IMR-90 (cell line): ENCODE data around the gene BRCA1. TPM values are rescaled to one million over a fixed set of nuclear protein-coding genes. Genes with fewer than 3 reads are reported as not detected.

ENCODE experiments used
- ATAC-seq: fragments of 200-7000 bp; cut with Tn5 transposase; 2 replicates; pipeline ENCODE4 v1.9.1; 2020; ENCODE audit warnings: low read depth, mild to moderate bottlenecking, moderate library complexity
- BruUV-seq: library from RNA; stranded (reverse); fragments of 400-500 nt; replicated peaks from 2 replicates; lab custom pipeline; 2021; lab: Mats Ljungman, UMichigan
- CTCF ChIA-PET: fragments of 300-600 bp; formaldehyde crosslinking; extraction: SDS; loops from one replicate; lab custom pipeline; 2021; ENCODE audit warnings: antibody characterized with exemption; lab: Yijun Ruan, JAX
- POLR2A ChIA-PET: fragments of 300-600 bp; sonication (Branson Sonifier 250); formaldehyde crosslinking; loops from one replicate; lab custom pipeline; 2022; ENCODE audit warnings: antibody characterized with exemption; ENCODE audit not compliant: unreplicated experiment; lab: Charles Lee
- DNase-seq: peaks from one replicate; pipeline ENCODE4 v3.0.0; 2013
- H2AFZ ChIP-seq: replicated peaks from 2 replicates; pipeline ENCODE3; 2013; ENCODE audit warnings: low read length, mild to moderate bottlenecking; ENCODE audit not compliant: poor library complexity
- H2AK5ac ChIP-seq: 2 replicates; pipeline ENCODE4 v1.6.1; 2013; ENCODE audit warnings: low read depth, low read length, inconsistent platforms
- H2AK9ac ChIP-seq: replicated peaks from 2 replicates; pipeline ENCODE3; 2013; ENCODE audit warnings: mild to moderate bottlenecking, low read depth, low read length, moderate library complexity; ENCODE audit not compliant: poor library complexity
- H2BK120ac ChIP-seq: 2 replicates; pipeline ENCODE4 v1.6.1; 2013; ENCODE audit warnings: low read depth, low read length, inconsistent platforms
- H2BK15ac ChIP-seq: 3 replicates; pipeline ENCODE4 v1.6.1; 2013; ENCODE audit warnings: low read depth, low read length, inconsistent platforms
- H2BK20ac ChIP-seq: 2 replicates; pipeline ENCODE4 v1.6.1; 2013; ENCODE audit warnings: low read depth, mild to moderate bottlenecking, inconsistent platforms, low read length, moderate library complexity
- H2BK5ac ChIP-seq: 2 replicates; pipeline ENCODE4 v1.6.1; 2013; ENCODE audit warnings: mild to moderate bottlenecking, low read depth, low read length, inconsistent platforms; ENCODE audit not compliant: poor library complexity, severe bottlenecking
- H3K14ac ChIP-seq: replicated peaks from 2 replicates; pipeline ENCODE4 v1.6.1; 2013; ENCODE audit warnings: low read depth, low read length, inconsistent platforms
- H3K18ac ChIP-seq: 2 replicates; pipeline ENCODE4 v1.6.1; 2013; ENCODE audit warnings: low read depth, low read length, control low read depth
- H3K23ac ChIP-seq: 2 replicates; pipeline ENCODE4 v1.6.1; 2013; ENCODE audit warnings: low read depth, low read length, inconsistent platforms
- H3K27ac ChIP-seq: 2 replicates; pipeline ENCODE4 v1.5.1; 2013; ENCODE audit warnings: mild to moderate bottlenecking, control low read depth, low read length; ENCODE audit not compliant: insufficient read depth
- H3K27me3 ChIP-seq: 2 replicates; pipeline ENCODE4 v1.6.1; 2013; ENCODE audit warnings: low read length; ENCODE audit not compliant: control insufficient read depth, insufficient read depth
- H3K36me3 ChIP-seq: 2 replicates; pipeline ENCODE4 v1.6.1; 2013; ENCODE audit warnings: low read length, mixed read lengths; ENCODE audit not compliant: control insufficient read depth, insufficient read depth
- H3K4ac ChIP-seq: 2 replicates; pipeline ENCODE4 v1.6.1; 2013; ENCODE audit warnings: low read depth, low read length, inconsistent platforms
- H3K4me1 ChIP-seq: 2 replicates; pipeline ENCODE4 v1.6.1; 2013; ENCODE audit warnings: low read length, mixed read lengths; ENCODE audit not compliant: control insufficient read depth, insufficient read depth
- H3K4me2 ChIP-seq: 2 replicates; pipeline ENCODE4 v1.6.1; 2013; ENCODE audit warnings: low read depth, mild to moderate bottlenecking, control low read depth, low read length, moderate library complexity
- H3K4me3 ChIP-seq: 2 replicates; pipeline ENCODE4 v1.5.1; 2013; ENCODE audit warnings: low read depth, mild to moderate bottlenecking, control low read depth, low read length, moderate library complexity; ENCODE audit not compliant: insufficient read depth
- H3K56ac ChIP-seq: 2 replicates; pipeline ENCODE4 v1.6.1; 2013; ENCODE audit warnings: low read length, inconsistent platforms; ENCODE audit not compliant: insufficient read depth; ENCODE audit errors: extremely low read depth
- H3K79me1 ChIP-seq, 2 experiments: 2 replicates each; pipeline ENCODE4 v1.6.1; 2013; ENCODE audit warnings: low read length in 2 of 2, inconsistent platforms in 1 of 2, low read depth in 1 of 2
- H3K9ac ChIP-seq: 2 replicates; pipeline ENCODE4 v1.6.1; 2013; ENCODE audit warnings: low read depth, low read length, control low read depth
- H3K9me1 ChIP-seq: 2 replicates; pipeline ENCODE4 v1.6.1; 2013; ENCODE audit warnings: low read length, inconsistent platforms; ENCODE audit not compliant: insufficient read depth
- H3K9me3 ChIP-seq: 2 replicates; pipeline ENCODE4 v1.6.1; 2013; ENCODE audit warnings: low read length; ENCODE audit not compliant: control insufficient read depth, insufficient read depth
- H4K20me1 ChIP-seq: 2 replicates; pipeline ENCODE4 v1.6.1; 2013; ENCODE audit warnings: low read length, inconsistent platforms; ENCODE audit not compliant: insufficient read depth
- H4K5ac ChIP-seq: 2 replicates; pipeline ENCODE4 v1.6.1; 2013; ENCODE audit warnings: mild to moderate bottlenecking, low read depth, low read length, control low read depth
- H4K8ac ChIP-seq, 2 experiments: 2 replicates each; pipeline ENCODE4 v1.6.1; 2013; ENCODE audit warnings: low read depth in 2 of 2, low read length in 2 of 2, control low read depth in 1 of 2, inconsistent platforms in 1 of 2
- H4K91ac ChIP-seq: 2 replicates; pipeline ENCODE4 v1.6.1; 2013; ENCODE audit warnings: low read depth, low read length, inconsistent platforms; ENCODE audit not compliant: insufficient read depth
- CEBPB ChIP-seq: IDR thresholded peaks from 2 replicates; pipeline ENCODE4 v1.6.1; 2012; ENCODE audit warnings: low read depth, low read length, improper control_type of control experiment
- CHD1 ChIP-seq: IDR thresholded peaks from 2 replicates; pipeline ENCODE4 v1.6.1; 2012; ENCODE audit warnings: low read depth, low read length, improper control_type of control experiment
- FOS ChIP-seq: fragments of 150-350 bp; IDR thresholded peaks from 2 replicates; pipeline ENCODE4 v1.6.1; 2016; ENCODE audit warnings: low read depth, low read length
- MAZ ChIP-seq: IDR thresholded peaks from 2 replicates; pipeline ENCODE4 v1.6.1; 2012; ENCODE audit warnings: low read depth, mild to moderate bottlenecking, low read length, improper control_type of control experiment, moderate library complexity, borderline replicate concordance
- MXI1 ChIP-seq: IDR thresholded peaks from 2 replicates; pipeline ENCODE4 v1.6.1; 2012; ENCODE audit warnings: low read depth, mild to moderate bottlenecking, low read length, moderate library complexity, borderline replicate concordance
- NFE2L2 ChIP-seq: fragments of 150-350 bp; IDR thresholded peaks from 2 replicates; pipeline ENCODE4 v1.6.1; 2016; ENCODE audit warnings: low read depth, mild to moderate bottlenecking, low read length
- POLR2A ChIP-seq: IDR thresholded peaks from 2 replicates; pipeline ENCODE4 v1.6.1; 2012; ENCODE audit warnings: mild to moderate bottlenecking, low read depth, low read length
- RAD21 ChIP-seq: IDR thresholded peaks from 2 replicates; pipeline ENCODE4 v1.6.1; 2012; ENCODE audit warnings: low read length, improper control_type of control experiment
- RCOR1 ChIP-seq: IDR thresholded peaks from 2 replicates; pipeline ENCODE4 v1.6.1; 2012; ENCODE audit warnings: mild to moderate bottlenecking, low read length, improper control_type of control experiment; ENCODE audit not compliant: insufficient replicate concordance
- SMC3 ChIP-seq: fragments of 150-350 bp; IDR thresholded peaks from 2 replicates; pipeline ENCODE4 v1.6.1; 2016; ENCODE audit warnings: low read depth, mild to moderate bottlenecking, antibody characterized with exemption, low read length, moderate library complexity
- USF2 ChIP-seq: fragments of 150-350 bp; IDR thresholded peaks from 2 replicates; pipeline ENCODE4 v1.6.1; 2017; ENCODE audit warnings: mild to moderate bottlenecking, antibody characterized with exemption, low read length, low read depth
- WGBS, 2 experiments: methylation state at CpG; one replicate each; pipeline versions ENCODE4 v1.1.5 to v1.1.7; 2013; ENCODE audit warnings: missing lambda C conversion rate in 2 of 2; ENCODE audit not compliant: insufficient read length in 1 of 2; ENCODE audit errors: extremely low coverage in 2 of 2; 5-methylcytosine and 5-hydroxymethylcytosine counted together
- dilution Hi-C: fragments of 300-500 bp; cut with HindIII; formaldehyde crosslinking; loops from one replicate; pipeline ENCODE4 v1.14.3; 2018; ENCODE audit warnings: low sequenced_read_pairs; ENCODE audit not compliant: unreplicated experiment
- in situ Hi-C: fragments of 300-500 bp; cut with MboI; formaldehyde crosslinking; loops from 3 replicates; pipeline ENCODE4 v1.14.3; 2019; ENCODE audit warnings: low sequenced_read_pairs, inconsistent platforms, mixed read lengths
- intact Hi-C: fragments of 100-400 bp; cut with micrococcal nuclease; formaldehyde crosslinking; loops from 2 replicates; pipeline ENCODE4 v1.10.0; 2022
- polyA plus RNA-seq, 3 experiments: library from polyadenylated mRNA; depleted of rRNA; stranded (reverse); fragments of >200 nt; gene quantifications; 2 replicates each; pipeline ENCODE4 v1.2.3, GENCODE V29; 2012; ENCODE audit warnings: low replicate concordance in 1 of 3
- total RNA-seq: library from RNA; depleted of rRNA; stranded (reverse); fragments of >200 nt; gene quantifications from 2 replicates; pipeline ENCODE4 v1.2.3, GENCODE V29; 2012
- TF ChIP-seq, protein P1 (sequence below): fragments of 150-350 bp; IDR thresholded peaks from 2 replicates; pipeline ENCODE4 v1.6.1; 2016; ENCODE audit warnings: low read depth, mild to moderate bottlenecking, low read length, moderate library complexity, borderline replicate concordance

BRCA1 gene
- total and polyA plus RNA-seq, 2 of the 4 experiments (the other 2 are of a cell fraction), result 8.3 to 17.7 TPM

DNA sequence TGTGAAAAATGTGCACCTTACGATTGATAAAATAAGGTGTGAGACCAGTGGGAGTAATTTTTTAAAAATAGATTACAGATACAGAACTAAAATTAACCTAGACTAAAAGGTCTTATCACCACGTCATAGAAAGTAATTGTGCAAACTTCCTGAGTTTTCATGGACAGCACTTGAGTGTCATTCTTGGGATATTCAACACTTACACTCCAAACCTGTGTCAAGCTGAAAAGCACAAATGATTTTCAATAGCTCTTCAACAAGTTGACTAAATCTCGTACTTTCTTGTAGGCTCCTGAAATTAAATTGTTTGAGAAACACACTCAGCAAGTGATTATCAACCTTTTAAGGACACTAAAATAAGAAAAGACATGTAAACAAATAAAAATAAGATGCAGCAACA, 20.5 kb downstream of the BRCA1 start:
- no CpG with 5 or more reads among the region's 3 CpGs for WGBS, 2 experiments
- POLR2A ChIA-PET, result no interaction called here

More for the DNA sequence above, 20.5 kb downstream of the BRCA1 start:
- no peak overlapping the region for H2BK20ac ChIP-seq
- no peaks in the 10 kb centered on the region for H3K4me1 ChIP-seq
- dilution Hi-C loops (no loop called here), intact Hi-C loops (no loop called here), in situ Hi-C loops (no loop called here)
- H3K79me1 ChIP-seq, result no peaks in the 10 kb centered on the region; a peak in 1 of 4 replicates
- no peak overlapping the region for H3K27ac ChIP-seq
- no peak overlapping the region for H3K56ac ChIP-seq
- no peak overlapping the region for H2AFZ ChIP-seq
- H3K4me2 ChIP-seq, result no peak overlapping the region
- no peak overlapping the region for H3K9ac ChIP-seq
- no peak overlapping the region for H4K5ac ChIP-seq
- DNase-seq (no peak), ATAC-seq (no peak)
- H3K36me3 ChIP-seq, result peaks cover 3% of the 10 kb centered on the region; the same call in 1 of the 2 replicates
- BruUV-seq, result no TSS peak
- no peak overlapping the region for H3K18ac ChIP-seq
- no peaks in the 10 kb centered on the region for H3K9me1 ChIP-seq
- no peak overlapping the region for H3K23ac ChIP-seq
- H3K4me3 ChIP-seq, result no peak overlapping the region
- no peak overlapping the region for H2BK15ac ChIP-seq
- CTCF ChIA-PET, result no interaction called here
- H4K20me1 ChIP-seq, result no peaks in the 10 kb centered on the region
- TF ChIP-seq NFE2L2 (no peak), CHD1 (no peak), FOS (no peak), RCOR1 (no peak), POLR2A (no peak), MXI1 (no peak), CEBPB (no peak), SMC3 (no peak), MAZ (no peak), RAD21 (no peak), USF2 (no peak)
- TF ChIP-seq, protein P1, sequence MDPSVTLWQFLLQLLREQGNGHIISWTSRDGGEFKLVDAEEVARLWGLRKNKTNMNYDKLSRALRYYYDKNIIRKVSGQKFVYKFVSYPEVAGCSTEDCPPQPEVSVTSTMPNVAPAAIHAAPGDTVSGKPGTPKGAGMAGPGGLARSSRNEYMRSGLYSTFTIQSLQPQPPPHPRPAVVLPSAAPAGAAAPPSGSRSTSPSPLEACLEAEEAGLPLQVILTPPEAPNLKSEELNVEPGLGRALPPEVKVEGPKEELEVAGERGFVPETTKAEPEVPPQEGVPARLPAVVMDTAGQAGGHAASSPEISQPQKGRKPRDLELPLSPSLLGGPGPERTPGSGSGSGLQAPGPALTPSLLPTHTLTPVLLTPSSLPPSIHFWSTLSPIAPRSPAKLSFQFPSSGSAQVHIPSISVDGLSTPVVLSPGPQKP, result no peak
- no peak overlapping the region for H2AK5ac ChIP-seq
- H4K91ac ChIP-seq, result no peak overlapping the region
- no peak overlapping the region for H3K4ac ChIP-seq
- no peak overlapping the region for H2BK120ac ChIP-seq
- no peaks in the 10 kb centered on the region for H3K9me3 ChIP-seq
- no peak overlapping the region for H2BK5ac ChIP-seq
- H3K27me3 ChIP-seq, result no peaks in the 10 kb centered on the region
- no peak overlapping the region for H4K8ac ChIP-seq
- H2AK9ac ChIP-seq, result no peak overlapping the region
- no peak overlapping the region for H3K14ac ChIP-seq
